Activated CD4-positive, alpha-beta memory T cell treated with anti-CD3 and anti-CD28 coated beads, Interleukin-2, amount 10 ng/mL, durations not matched to agents 7 days and 5 days (primary cell): ENCODE data around the gene BRCA2. TPM values are rescaled to one million over a fixed set of nuclear protein-coding genes. Genes with fewer than 3 reads are reported as not detected.

Experiments
- CTCF ChIA-PET: fragments of 350-600 bp; sonication (Branson Sonifier 250); formaldehyde crosslinking; loops from one replicate; lab custom pipeline; 2021; ENCODE audit warnings: antibody characterized with exemption, inconsistent platforms; lab: Charles Lee
- POLR2A ChIA-PET: fragments of 350-600 bp; sonication (Branson Sonifier 250); formaldehyde crosslinking; loops from one replicate; lab custom pipeline; 2021; ENCODE audit warnings: antibody characterized with exemption; lab: Charles Lee
- DNase-seq: peaks from one replicate; pipeline ENCODE4 v3.0.0-alpha.2; 2020
- H3K27ac Mint-ChIP-seq: one replicate; pipeline ENCODE4 v1.8.0; 2021; ENCODE audit warnings: mild to moderate bottlenecking, mixed read lengths
- H3K27me3 Mint-ChIP-seq: one replicate; pipeline ENCODE4 v1.8.0; 2021; ENCODE audit warnings: mixed read lengths
- H3K36me3 Mint-ChIP-seq: one replicate; pipeline ENCODE4 v1.8.0; 2021; ENCODE audit warnings: low read depth, mixed read lengths
- H3K4me1 Mint-ChIP-seq: one replicate; pipeline ENCODE4 v1.8.0; 2021; ENCODE audit warnings: mixed read lengths
- H3K4me3 Mint-ChIP-seq: one replicate; pipeline ENCODE4 v1.8.0; 2021; ENCODE audit warnings: mild to moderate bottlenecking, mixed read lengths
- H3K9me3 Mint-ChIP-seq: one replicate; pipeline ENCODE4 v1.8.0; 2021; ENCODE audit warnings: mixed read lengths
- total RNA-seq, 2 experiments: library from RNA; stranded (reverse); gene quantifications; one replicate each; pipeline ENCODE4 v1.2.3, GENCODE V29; 2021

The BRCA2 gene, protein sequence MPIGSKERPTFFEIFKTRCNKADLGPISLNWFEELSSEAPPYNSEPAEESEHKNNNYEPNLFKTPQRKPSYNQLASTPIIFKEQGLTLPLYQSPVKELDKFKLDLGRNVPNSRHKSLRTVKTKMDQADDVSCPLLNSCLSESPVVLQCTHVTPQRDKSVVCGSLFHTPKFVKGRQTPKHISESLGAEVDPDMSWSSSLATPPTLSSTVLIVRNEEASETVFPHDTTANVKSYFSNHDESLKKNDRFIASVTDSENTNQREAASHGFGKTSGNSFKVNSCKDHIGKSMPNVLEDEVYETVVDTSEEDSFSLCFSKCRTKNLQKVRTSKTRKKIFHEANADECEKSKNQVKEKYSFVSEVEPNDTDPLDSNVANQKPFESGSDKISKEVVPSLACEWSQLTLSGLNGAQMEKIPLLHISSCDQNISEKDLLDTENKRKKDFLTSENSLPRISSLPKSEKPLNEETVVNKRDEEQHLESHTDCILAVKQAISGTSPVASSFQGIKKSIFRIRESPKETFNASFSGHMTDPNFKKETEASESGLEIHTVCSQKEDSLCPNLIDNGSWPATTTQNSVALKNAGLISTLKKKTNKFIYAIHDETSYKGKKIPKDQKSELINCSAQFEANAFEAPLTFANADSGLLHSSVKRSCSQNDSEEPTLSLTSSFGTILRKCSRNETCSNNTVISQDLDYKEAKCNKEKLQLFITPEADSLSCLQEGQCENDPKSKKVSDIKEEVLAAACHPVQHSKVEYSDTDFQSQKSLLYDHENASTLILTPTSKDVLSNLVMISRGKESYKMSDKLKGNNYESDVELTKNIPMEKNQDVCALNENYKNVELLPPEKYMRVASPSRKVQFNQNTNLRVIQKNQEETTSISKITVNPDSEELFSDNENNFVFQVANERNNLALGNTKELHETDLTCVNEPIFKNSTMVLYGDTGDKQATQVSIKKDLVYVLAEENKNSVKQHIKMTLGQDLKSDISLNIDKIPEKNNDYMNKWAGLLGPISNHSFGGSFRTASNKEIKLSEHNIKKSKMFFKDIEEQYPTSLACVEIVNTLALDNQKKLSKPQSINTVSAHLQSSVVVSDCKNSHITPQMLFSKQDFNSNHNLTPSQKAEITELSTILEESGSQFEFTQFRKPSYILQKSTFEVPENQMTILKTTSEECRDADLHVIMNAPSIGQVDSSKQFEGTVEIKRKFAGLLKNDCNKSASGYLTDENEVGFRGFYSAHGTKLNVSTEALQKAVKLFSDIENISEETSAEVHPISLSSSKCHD (N-terminal part only)
- total RNA-seq = 10 to 100 TPM; 18.3 to 23.6 TPM

DNA sequence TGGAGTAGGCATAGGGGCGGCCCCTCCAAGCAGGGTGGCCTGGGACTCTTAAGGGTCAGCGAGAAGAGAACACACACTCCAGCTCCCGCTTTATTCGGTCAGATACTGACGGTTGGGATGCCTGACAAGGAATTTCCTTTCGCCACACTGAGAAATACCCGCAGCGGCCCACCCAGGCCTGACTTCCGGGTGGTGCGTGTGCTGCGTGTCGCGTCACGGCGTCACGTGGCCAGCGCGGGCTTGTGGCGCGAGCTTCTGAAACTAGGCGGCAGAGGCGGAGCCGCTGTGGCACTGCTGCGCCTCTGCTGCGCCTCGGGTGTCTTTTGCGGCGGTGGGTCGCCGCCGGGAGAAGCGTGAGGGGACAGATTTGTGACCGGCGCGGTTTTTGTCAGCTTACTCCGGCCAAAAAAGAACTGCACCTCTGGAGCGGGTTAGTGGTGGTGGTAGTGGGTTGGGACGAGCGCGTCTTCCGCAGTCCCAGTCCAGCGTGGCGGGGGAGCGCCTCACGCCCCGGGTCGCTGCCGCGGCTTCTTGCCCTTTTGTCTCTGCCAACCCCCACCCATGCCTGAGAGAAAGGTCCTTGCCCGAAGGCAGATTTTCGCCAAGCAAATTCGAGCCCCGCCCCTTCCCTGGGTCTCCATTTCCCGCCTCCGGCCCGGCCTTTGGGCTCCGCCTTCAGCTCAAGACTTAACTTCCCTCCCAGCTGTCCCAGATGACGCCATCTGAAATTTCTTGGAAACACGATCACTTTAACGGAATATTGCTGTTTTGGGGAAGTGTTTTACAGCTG is at the start of gene BRCA2, which contains the start of gene ZAR1L:
TSS of gene BRCA2 (plus strand) at position 271 of the 790 bp plus-strand sequence. CDS start 953 bp downstream, outside the sequence.
TSS of gene ZAR1L (minus strand) at position 126 of the 790 bp plus-strand sequence. CDS start 3,438 bp downstream, outside the sequence.
- ChIA-PET CTCF (interaction anchor here (0.8 to 3.4 kb wide), 11 partner anchors 8 to 406 kb away, joined by 3 to 17 read pairs (median 4); no protein-coding TSS in a partner anchor), POLR2A (interaction anchor here (0.6 to 5.2 kb wide), 69 partner anchors 8 to 1698 kb away, joined by 3 to 121 read pairs (median 4); partner anchors contain the start of genes FRY, N4BP2L1, N4BP2L2 and PDS5B)
- H3K27ac Mint-ChIP-seq = peak within 1 kb of the TSS; percentile 98
- no peaks in the 10 kb centered on the region for H3K27me3 Mint-ChIP-seq
- H3K4me3 Mint-ChIP-seq = peak within 1 kb of the TSS; percentile 95
- peak; percentile 92 for DNase-seq
- H3K4me1 Mint-ChIP-seq = peaks cover 43% of the 10 kb centered on the region
- H3K36me3 Mint-ChIP-seq = peaks cover 24% of the 10 kb centered on the region
- H3K9me3 Mint-ChIP-seq = no peaks in the 10 kb centered on the region

DNA sequence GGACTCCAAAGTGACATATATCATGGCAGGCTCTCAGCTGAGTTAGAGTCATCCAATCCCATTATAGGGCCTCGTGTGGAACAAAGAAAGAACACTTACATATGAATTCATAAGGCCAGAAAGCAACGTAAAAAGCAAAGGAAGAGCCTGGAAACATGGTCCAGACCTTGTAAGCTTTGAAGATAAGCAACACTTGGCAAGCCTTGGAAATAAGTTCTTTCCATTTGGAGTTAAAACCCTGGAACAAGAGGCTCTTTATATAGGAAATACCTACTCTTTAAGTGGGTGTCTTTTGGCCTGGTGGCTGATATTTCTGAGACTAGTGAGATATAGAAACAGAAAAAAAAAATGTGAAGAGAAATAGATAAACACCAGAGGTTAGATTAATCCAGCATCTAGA is 49.6 kb upstream of the BRCA2 start:
- H3K4me1 Mint-ChIP-seq = no peaks in the 10 kb centered on the region
- no peak for DNase-seq
- no peaks in the 10 kb centered on the region for H3K36me3 Mint-ChIP-seq
- ChIA-PET CTCF (no interaction called here), POLR2A (no interaction called here)
- no peaks in the 10 kb centered on the region for H3K27me3 Mint-ChIP-seq
- H3K9me3 Mint-ChIP-seq = no peaks in the 10 kb centered on the region
- no peak overlapping the region for H3K27ac Mint-ChIP-seq
- H3K4me3 Mint-ChIP-seq = no peak overlapping the region

DNA sequence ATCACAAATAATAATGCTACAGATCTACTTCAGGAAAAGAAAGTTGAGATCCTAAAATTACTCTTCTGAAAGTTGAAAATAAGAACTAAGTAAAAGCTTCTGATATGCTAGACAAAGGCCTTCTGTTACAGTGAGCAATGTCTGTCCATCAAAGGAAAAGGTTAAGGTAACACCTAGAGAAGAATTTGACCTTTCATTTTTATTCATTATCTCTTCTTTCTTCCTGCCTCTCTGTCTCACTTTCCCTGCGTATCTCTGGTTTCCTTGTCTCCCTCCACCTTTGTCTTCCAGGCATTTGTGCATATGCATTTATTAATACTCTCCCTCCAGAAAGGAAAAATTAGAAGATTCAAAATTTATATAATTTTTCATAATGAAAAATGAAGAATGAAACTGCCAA is 49.2 kb upstream of the BRCA2 start:
- Mint-ChIP-seq H3K4me1 (no peaks in the 10 kb centered on the region), H3K27me3 (no peaks in the 10 kb centered on the region), H3K9me3 (no peaks in the 10 kb centered on the region), H3K36me3 (no peaks in the 10 kb centered on the region), H3K4me3 (no peak overlapping the region), H3K27ac (no peak overlapping the region)
- POLR2A ChIA-PET = no interaction called here
- CTCF ChIA-PET = no interaction called here
- DNase-seq = no peak

DNA sequence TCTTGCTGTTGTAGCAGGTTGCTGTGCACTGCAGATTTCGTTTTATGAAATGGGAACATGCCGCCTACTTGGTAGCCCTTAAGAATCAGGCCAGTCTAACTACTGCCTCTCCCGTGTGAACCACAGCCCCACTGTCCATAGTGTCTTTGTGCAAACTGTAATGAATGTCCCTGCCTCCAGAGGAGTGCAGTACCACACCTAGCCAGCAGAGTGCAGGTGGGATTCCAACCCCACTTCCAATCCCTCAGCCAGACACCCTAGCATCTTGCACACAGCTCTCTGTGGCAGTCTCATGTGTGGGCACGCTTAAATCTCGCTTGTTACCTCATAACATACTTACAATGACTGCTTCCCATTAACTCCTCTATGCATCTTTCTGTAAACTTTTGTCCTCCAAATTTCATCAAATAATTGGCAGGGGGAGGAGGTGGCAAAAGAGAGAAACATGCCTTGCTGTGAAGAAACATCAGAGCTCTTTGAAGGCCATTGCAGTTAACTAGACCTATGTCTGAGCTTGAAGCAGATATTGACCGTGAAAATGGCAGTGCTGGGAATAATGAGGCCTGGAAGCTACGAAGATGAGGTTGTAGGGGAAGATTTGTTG is 47.4 kb upstream of the BRCA2 start:
- no peak overlapping the region for H3K27ac Mint-ChIP-seq
- no peaks in the 10 kb centered on the region for H3K9me3 Mint-ChIP-seq
- peaks cover 5% of the 10 kb centered on the region for H3K4me1 Mint-ChIP-seq
- ChIA-PET POLR2A (interaction anchor here (1.5 kb wide), 1 partner anchor 47 kb away, joined by 6 read pairs; the partner anchor contains the start of genes BRCA2 and ZAR1L), CTCF (interaction anchor here (0.5 to 2.5 kb wide), 12 partner anchors 11 to 358 kb away, joined by 3 to 8 read pairs (median 4); partner anchors contain the start of gene PDS5B)
- peak; percentile 41 for DNase-seq
- H3K4me3 Mint-ChIP-seq = no peak overlapping the region
- no peaks in the 10 kb centered on the region for H3K27me3 Mint-ChIP-seq
- H3K36me3 Mint-ChIP-seq = peaks cover 6% of the 10 kb centered on the region

DNA sequence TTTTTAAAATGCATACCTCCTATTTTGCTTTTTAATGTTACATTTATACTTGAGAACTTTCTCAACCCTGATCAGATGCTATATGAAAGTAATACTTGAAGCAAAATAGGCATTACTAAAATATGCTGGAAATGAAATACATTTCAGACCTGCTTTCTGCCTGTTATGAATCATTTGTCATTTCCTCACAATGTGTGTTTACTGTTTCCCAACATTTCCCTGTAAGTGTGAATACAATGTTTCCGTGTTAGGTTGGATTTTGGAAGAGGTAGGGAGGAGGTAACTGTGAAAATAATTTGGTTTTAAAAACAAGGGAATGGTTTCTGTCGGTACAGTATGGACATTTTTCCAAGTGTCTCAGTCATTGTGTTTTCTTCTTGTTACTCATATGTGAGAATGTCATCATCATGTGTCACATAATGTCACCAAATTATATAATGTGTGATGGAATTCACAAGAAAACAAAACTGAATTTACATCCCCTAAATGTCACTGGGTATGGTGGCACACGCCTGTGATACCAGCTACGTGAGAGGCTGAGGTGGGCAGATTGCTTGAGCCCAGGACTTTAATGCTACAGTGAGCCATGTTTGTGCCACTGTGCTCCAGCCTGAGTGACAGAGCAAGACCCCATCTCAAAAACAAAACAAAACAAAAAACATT is 43.2 kb upstream of the BRCA2 start:
- POLR2A ChIA-PET = no interaction called here
- no peaks in the 10 kb centered on the region for H3K9me3 Mint-ChIP-seq
- CTCF ChIA-PET = no interaction called here
- no peaks in the 10 kb centered on the region for H3K27me3 Mint-ChIP-seq
- H3K4me1 Mint-ChIP-seq = peaks cover 5% of the 10 kb centered on the region
- H3K27ac Mint-ChIP-seq = no peak overlapping the region
- no peak for DNase-seq
- no peak overlapping the region for H3K4me3 Mint-ChIP-seq
- H3K36me3 Mint-ChIP-seq = peaks cover 9% of the 10 kb centered on the region

DNA sequence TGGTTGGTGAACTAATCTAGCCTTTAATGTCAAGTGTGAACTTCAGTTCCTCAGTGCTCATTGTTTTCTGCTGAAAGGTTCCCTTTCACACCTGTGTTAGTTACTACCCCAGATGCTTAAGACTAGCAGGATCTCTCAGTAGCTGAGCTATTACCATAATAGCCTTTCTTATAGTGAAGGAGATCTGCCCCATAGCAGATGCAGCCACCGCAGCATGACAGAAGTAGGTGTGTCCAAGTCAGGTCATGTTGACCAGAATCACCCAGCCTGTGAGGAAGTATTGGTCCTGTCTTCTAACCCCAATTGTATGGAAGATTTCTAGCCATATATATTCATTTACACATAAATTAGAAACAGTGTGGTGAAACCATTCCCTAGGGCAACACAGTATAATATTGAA is 37.5 kb upstream of the BRCA2 start:
- H3K4me3 Mint-ChIP-seq = no peak overlapping the region
- CTCF ChIA-PET = no interaction called here

DNA sequence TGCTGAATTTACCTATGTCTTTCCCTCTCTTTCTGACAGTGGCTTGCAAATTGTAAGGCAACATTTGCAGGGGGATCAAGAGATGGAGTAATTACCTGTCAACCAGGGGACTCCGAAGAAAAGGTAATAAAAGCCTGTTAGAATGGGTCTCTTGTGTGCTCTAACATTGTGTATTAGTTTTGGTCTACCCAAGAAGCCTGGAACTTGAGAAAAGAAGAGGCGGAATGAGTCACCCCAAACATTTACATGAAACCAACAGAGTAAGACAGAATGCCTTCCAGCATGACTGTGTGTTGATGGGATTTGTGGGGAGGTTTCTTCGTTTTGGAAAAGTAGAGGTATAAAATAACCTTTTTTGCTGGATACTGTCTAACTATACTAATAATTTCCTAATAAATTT is 36.9 kb upstream of the BRCA2 start:
- no peaks in the 10 kb centered on the region for H3K9me3 Mint-ChIP-seq
- ChIA-PET POLR2A (no interaction called here), CTCF (interaction anchor here (1.0 kb wide), 1 partner anchor 10 kb away, joined by 3 read pairs; no protein-coding TSS in a partner anchor)
- H3K27ac Mint-ChIP-seq = no peak overlapping the region
- H3K36me3 Mint-ChIP-seq = peaks cover 5% of the 10 kb centered on the region
- H3K27me3 Mint-ChIP-seq = no peaks in the 10 kb centered on the region
- no peak for DNase-seq
- no peaks in the 10 kb centered on the region for H3K4me1 Mint-ChIP-seq
- no peak overlapping the region for H3K4me3 Mint-ChIP-seq

More for the DNA sequence above, 37.5 kb upstream of the BRCA2 start:
- Mint-ChIP-seq H3K9me3 (no peaks in the 10 kb centered on the region), H3K36me3 (peaks cover 5% of the 10 kb centered on the region), H3K4me1 (no peaks in the 10 kb centered on the region), H3K27me3 (no peaks in the 10 kb centered on the region), H3K27ac (no peak overlapping the region)
- DNase-seq = no peak
- POLR2A ChIA-PET = no interaction called here

DNA sequence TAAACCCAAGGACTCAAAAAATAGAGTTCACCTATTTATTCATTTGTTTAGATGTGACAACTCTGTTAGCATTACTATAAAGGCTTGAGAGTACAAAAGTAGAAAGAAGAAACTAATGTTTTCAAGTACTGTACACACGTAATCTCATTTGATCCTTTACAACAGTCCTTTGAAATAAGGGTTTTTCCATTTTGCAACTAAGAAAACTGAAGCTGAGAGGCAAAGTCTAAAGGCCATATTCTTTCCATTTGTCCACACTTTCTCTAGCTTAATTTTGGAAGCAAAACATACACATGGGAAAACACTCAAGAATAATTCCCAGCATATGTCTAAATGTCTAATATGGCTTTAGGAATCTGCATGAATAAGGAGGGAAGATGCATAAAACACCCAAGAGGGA is 34.2 kb upstream of the BRCA2 start:
- Mint-ChIP-seq H3K9me3 (no peaks in the 10 kb centered on the region), H3K27me3 (no peaks in the 10 kb centered on the region), H3K27ac (no peak overlapping the region), H3K36me3 (peaks cover 5% of the 10 kb centered on the region), H3K4me3 (no peak overlapping the region), H3K4me1 (no peaks in the 10 kb centered on the region)
- DNase-seq = no peak
- ChIA-PET POLR2A (interaction anchor here (1.4 kb wide), 1 partner anchor 34 kb away, joined by 4 read pairs; the partner anchor contains the start of genes BRCA2 and ZAR1L), CTCF (no interaction called here)

DNA sequence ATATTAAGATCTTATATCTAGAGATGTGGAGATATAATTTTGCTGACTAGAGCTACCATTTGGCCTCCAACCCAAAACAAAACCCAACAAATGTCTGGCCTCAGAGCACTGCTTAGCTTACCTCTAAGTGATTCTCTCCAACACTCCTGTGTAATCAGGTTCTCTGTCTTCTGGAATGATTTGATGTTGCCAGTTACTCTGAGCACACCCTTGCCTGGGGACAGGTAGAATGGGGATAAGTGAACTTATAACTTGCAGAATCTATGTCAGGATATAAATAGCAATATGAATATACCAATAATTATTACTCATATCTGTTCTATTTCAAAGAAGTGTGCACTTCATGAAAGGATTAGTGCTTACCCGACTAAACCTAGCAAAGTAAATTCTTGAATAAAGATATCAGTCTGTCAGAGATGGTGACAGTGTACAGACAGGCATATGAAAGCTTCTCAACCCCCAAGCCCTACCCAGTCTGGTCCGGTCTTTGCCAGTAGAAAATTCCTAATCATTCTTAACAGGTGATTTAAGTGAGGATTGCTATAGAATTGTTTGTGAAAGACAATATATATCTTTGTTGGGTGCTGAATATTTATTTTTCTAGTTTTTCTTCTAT is 33.1 kb upstream of the BRCA2 start:
- Mint-ChIP-seq H3K4me3 (no peak overlapping the region), H3K36me3 (peaks cover 2% of the 10 kb centered on the region), H3K4me1 (no peaks in the 10 kb centered on the region), H3K9me3 (no peaks in the 10 kb centered on the region), H3K27ac (no peak overlapping the region), H3K27me3 (no peaks in the 10 kb centered on the region)
- no peak for DNase-seq
- POLR2A ChIA-PET = interaction anchor here (1.4 kb wide), 1 partner anchor 33 kb away, joined by 4 read pairs; the partner anchor contains the start of genes BRCA2 and ZAR1L
- CTCF ChIA-PET = no interaction called here

DNA sequence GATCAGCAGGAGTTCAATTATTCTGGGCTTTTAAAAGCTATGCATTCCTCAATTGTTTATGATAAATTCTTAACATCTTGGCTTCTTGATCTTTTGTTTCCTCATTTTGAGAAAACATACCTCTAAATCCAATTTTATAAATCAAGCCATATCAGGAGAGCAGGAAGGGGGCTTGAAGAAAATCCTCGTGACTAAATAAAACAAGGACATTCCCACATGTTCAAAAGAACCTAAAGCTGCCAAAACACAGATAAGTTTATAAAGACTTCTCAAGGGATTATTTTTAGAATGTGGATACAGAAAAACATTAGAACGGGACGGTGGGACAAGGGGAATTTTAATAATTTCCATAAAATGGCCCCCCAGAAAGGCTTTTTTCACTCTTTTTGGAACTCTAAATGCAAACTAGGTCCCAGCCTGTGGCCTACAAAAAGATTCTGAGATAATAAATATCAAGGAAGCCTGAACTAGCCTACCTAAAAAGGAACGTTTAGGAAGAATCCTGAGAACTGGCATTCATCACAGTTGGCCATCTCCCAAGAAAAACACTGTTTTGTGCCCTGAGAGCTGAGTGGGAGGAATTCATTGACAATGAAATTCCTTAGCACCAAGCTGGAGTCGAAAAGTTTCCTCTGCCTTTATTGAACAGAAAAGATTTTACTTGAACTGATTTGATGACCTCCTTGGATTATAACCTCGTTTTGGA is 30.2 kb upstream of the BRCA2 start:
- Mint-ChIP-seq H3K4me1 (no peaks in the 10 kb centered on the region), H3K27ac (no peak overlapping the region), H3K36me3 (no peaks in the 10 kb centered on the region), H3K27me3 (no peaks in the 10 kb centered on the region), H3K4me3 (no peak overlapping the region), H3K9me3 (no peaks in the 10 kb centered on the region)
- ChIA-PET POLR2A (no interaction called here), CTCF (no interaction called here)
- no peak for DNase-seq
